Ovary (tissue), 9 donors: ENCODE results near the gene COL11A1. TPM values are rescaled to one million over a fixed set of nuclear protein-coding genes. Genes with fewer than 3 reads are reported as not detected.

ENCODE experiments used
- DNase-seq, 5 donors: peaks; one replicate each; pipeline ENCODE4 v3.0.0-alpha.2; 2019 to 2020
- H3K27ac ChIP-seq, 2 donors: fragments of 200-600 bp; one replicate each; pipeline versions ENCODE4 v1.5.1 to v1.8.0; 2019 to 2022
- H3K27me3 ChIP-seq: fragments of 200-600 bp; one replicate; pipeline ENCODE4 v1.8.0; 2022
- H3K36me3 ChIP-seq: fragments of 200-600 bp; sonication (generic); one replicate; pipeline ENCODE4 v1.5.1; 2019
- H3K4me1 ChIP-seq: one replicate; pipeline ENCODE4 v1.8.1; 2013; ENCODE audit warnings: mild to moderate bottlenecking, moderate library complexity; ENCODE audit not compliant: insufficient read depth
- H3K4me3 ChIP-seq: fragments of 200-600 bp; sonication (generic); one replicate; pipeline ENCODE4 v1.5.1; 2017
- H3K9me3 ChIP-seq, 2 donors: fragments of 200-600 bp in 1 of 2; sonication (generic) in 1 of 2; one replicate each; pipeline versions ENCODE4 v1.5.1 to v1.8.1; 2013 to 2019; ENCODE audit warnings: mild to moderate bottlenecking in 1 of 2, moderate library complexity in 1 of 2
- CTCF ChIP-seq, 3 donors: fragments of 450-650 bp in 2 of 3; fragments of 200-600 bp in 1 of 3; IDR thresholded peaks; one replicate each; pipeline versions ENCODE4 v1.5.1 to v1.8.0; 2016 to 2022; ENCODE audit warnings: antibody characterized with exemption in 3 of 3, mild to moderate bottlenecking in 1 of 3
- EP300 ChIP-seq: sonication (generic); formaldehyde crosslinking; IDR thresholded peaks from one replicate; pipeline ENCODE4 v1.6.1; 2017; ENCODE audit warnings: antibody characterized with exemption
- POLR2A ChIP-seq: fragments of 450-650 bp; IDR thresholded peaks from one replicate; pipeline ENCODE4 v1.6.1; 2017; ENCODE audit warnings: antibody characterized with exemption, mild to moderate bottlenecking, moderate library complexity
- WGBS, 3 donors: extraction: QIAGEN DNeasy Blood & Tissue Kit in 1 of 3; methylation state at CpG; one replicate each; pipeline versions ENCODE4 v1.1.5 to v1.1.7; 2013 to 2017; 5-methylcytosine and 5-hydroxymethylcytosine counted together
- intact Hi-C, 4 donors: fragments of 100-400 bp; cut with DNase I; formaldehyde crosslinking; loops; one replicate each; pipeline versions ENCODE4 v1.11.0 to v1.15.1; 2022 to 2023
- polyA plus RNA-seq, 2 donors: library from polyadenylated mRNA; stranded (reverse); fragments of 200-250 nt in 1 of 2; fragments of 350-450 nt in 1 of 2; fragmentation: Illumina TruSeq in 1 of 2; extraction: RNeasy Lipid Tissue Mini Kit (QIAGEN cat#74804) in 1 of 2; gene quantifications; one replicate each; pipeline ENCODE4 v1.2.3, GENCODE V29; 2013 to 2014
- total RNA-seq, 7 donors: library from RNA; depleted of rRNA in 2 of 7; stranded (reverse); fragments of >200 nt in 2 of 7; fragmentation: NEBNext Ultra II Directional in 3 of 7; extraction: Animal tissue kit (Norgen Biotek cat#: 25700) in 3 of 7; gene quantifications; one replicate each; pipeline versions ENCODE4 v1.1.0 to v1.2.4, GENCODE V29; 2016 to 2023
- donor health status: DM: no; HTN: no; CAD: no; lungs with moderate emphysema.
- donor health status: DM: no; HTN: no; CAD: no.
- donor health status: Bipolar disorder and iron deficiency.
- donor health status: DM: yes; HTN: yes; CAD: no.
- donor health status: DM: no; HTN: no; CAD: no.
- donor health status: DM: yes; HTN: yes; CAD: no.

Gene COL11A1
- total and polyA plus RNA-seq, 9 donors, result 0.28 to 18.0 (median 1.4) TPM

GRCh38 chr1:102838016-102838415 is 270.3 kb downstream of the COL11A1 start:
- H3K27ac ChIP-seq, result no peak overlapping the region
- no peaks in the 10 kb centered on the region for H3K27me3 ChIP-seq
- DNase-seq, result no peak
- 89 to 92% (median 90%) methylated on average over 4 of the region's 4 CpGs for WGBS, 3 donors
- intact Hi-C loops, result no loop called here
- TF ChIP-seq CTCF (IDR thresholded peaks at IDR 0.05), result no peak
- no peak for TF ChIP-seq EP300
- no peak for TF ChIP-seq POLR2A
- H3K4me3 ChIP-seq, result no peak overlapping the region
- no peaks in the 10 kb centered on the region for H3K4me1 ChIP-seq
- H3K36me3 ChIP-seq, result no peaks in the 10 kb centered on the region
- no peaks in the 10 kb centered on the region for H3K9me3 ChIP-seq

DNA sequence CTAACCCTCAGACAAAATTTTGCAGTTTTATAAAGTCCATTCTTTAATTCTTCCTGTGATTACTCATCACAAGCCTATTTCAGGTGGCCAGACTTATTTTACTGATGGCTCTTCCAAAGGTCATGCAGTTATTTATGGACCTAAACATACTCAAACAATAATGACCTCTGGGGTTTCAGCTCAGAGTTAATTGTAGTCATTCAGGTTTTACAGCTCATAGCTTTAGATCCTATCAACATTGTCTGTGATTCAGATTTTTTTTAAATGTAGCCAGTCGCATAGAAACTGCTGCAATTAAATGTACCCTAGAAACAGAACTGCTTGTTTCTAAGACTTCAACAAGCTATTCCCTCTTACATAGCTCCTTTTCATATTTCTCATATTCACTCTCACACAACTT is 270.8 kb downstream of the COL11A1 start:
- no peaks in the 10 kb centered on the region for H3K9me3 ChIP-seq
- no peak overlapping the region for H3K4me3 ChIP-seq
- 54 to 59% (median 57%) methylated on average over 1 of the region's 1 CpG for WGBS, 3 donors
- H3K4me1 ChIP-seq, result no peaks in the 10 kb centered on the region
- H3K27ac ChIP-seq, result no peak overlapping the region
- H3K36me3 ChIP-seq, result no peaks in the 10 kb centered on the region
- DNase-seq, result no peak
- H3K27me3 ChIP-seq, result no peaks in the 10 kb centered on the region
- intact Hi-C loops, result no loop called here
- TF ChIP-seq EP300 (no peak), CTCF (IDR thresholded peaks at IDR 0.05) (no peak), POLR2A (no peak)

DNA sequence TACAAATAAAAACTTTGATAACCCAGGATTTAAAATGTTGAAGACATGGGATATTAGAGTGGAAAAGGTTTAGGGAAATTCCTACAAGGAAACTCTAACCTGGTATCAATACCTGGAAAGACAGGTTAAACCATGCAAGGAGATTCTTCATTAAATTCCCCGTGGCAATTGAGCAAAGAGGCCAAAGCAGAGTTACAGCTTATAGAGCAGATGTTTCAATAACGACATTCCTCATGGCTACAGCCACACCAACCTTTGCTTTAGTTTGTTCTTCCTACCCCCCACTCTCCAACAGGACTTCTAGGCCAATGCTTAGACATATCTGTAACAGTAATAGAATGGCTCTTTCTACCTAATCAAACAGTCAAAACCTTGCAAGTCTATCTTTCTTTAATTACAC is 271.3 kb downstream of the COL11A1 start:
- H3K27me3 ChIP-seq, result no peaks in the 10 kb centered on the region
- no peak overlapping the region for H3K27ac ChIP-seq
- no peak for TF ChIP-seq CTCF (IDR thresholded peaks at IDR 0.05)
- TF ChIP-seq EP300, result no peak
- no peak for TF ChIP-seq POLR2A
- intact Hi-C loops, result no loop called here
- no peak for DNase-seq
- H3K9me3 ChIP-seq, result no peaks in the 10 kb centered on the region
- no peaks in the 10 kb centered on the region for H3K36me3 ChIP-seq
- WGBS, 3 donors, result 55 to 60% (median 56%) methylated on average over 2 of the region's 2 CpGs
- H3K4me3 ChIP-seq, result no peak overlapping the region
- H3K4me1 ChIP-seq, result no peaks in the 10 kb centered on the region

GRCh38 chr1:102834688-102835320 is 273.5 kb downstream of the COL11A1 start:
- H3K4me3 ChIP-seq, result no peak overlapping the region
- WGBS, 3 donors, result 75 to 88% (median 87%) methylated on average over 1 of the region's 1 CpG
- H3K27ac ChIP-seq, result no peak overlapping the region
- no peaks in the 10 kb centered on the region for H3K36me3 ChIP-seq
- H3K9me3 ChIP-seq, result no peaks in the 10 kb centered on the region
- DNase-seq, result no peak
- H3K4me1 ChIP-seq, result no peaks in the 10 kb centered on the region
- no peaks in the 10 kb centered on the region for H3K27me3 ChIP-seq
- intact Hi-C loops, result no loop called here
- TF ChIP-seq CTCF (IDR thresholded peaks at IDR 0.05), result no peak
- TF ChIP-seq EP300, result no peak
- TF ChIP-seq POLR2A, result no peak
